ENCODE results near the gene KLRF1.

DNA sequence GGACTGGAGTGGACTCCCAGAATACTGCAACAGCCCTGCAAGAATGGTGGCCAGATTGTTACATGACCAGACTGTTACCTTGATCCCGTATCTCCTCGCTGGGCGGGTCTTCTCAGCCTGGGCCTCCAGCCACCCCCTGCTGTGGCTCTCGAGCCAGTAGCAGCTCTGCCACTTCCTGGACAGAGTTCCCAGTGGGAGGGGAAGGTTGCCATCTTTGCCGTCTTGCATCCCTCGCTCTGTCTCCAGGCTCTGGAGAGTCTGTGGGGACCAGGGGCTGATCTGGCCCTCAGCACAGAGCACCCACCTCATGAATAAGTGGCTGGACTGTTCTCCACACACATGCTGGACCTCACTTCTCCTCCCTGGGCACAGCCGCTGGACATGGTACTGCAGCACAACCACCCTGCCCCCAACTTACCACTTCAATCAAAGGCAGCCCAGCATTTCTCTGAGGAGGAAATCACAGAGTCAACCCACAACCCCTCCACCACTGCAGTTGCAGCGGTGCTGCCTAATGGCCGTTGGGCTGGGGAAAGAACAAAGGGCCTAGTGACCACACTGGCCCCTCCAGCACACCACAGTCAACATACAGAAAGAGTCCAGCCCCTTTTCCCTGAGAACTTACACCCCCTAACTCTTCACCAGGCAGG, 6.9 kb upstream of the KLRF1 start:
- TF ChIP-seq, protein P1, sequence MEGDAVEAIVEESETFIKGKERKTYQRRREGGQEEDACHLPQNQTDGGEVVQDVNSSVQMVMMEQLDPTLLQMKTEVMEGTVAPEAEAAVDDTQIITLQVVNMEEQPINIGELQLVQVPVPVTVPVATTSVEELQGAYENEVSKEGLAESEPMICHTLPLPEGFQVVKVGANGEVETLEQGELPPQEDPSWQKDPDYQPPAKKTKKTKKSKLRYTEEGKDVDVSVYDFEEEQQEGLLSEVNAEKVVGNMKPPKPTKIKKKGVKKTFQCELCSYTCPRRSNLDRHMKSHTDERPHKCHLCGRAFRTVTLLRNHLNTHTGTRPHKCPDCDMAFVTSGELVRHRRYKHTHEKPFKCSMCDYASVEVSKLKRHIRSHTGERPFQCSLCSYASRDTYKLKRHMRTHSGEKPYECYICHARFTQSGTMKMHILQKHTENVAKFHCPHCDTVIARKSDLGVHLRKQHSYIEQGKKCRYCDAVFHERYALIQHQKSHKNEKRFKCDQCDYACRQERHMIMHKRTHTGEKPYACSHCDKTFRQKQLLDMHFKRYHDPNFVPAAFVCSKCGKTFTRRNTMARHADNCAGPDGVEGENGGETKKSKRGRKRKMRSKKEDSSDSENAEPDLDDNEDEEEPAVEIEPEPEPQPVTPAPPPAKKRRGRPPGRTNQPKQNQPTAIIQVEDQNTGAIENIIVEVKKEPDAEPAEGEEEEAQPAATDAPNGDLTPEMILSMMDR (IDR thresholded peaks at IDR 0.05; ENCODE audit: low read length), result no peak
- TF ChIP-seq EZH2 (IDR thresholded peaks at IDR 0.05; ENCODE audit: borderline replicate concordance, low read length), result no peak

All from OCI-LY1 (cell line).